Fibroblast of skin of right biceps (primary cell): ENCODE data around the gene SAFB2.

ENCODE experiments used
- DNase-seq: peaks from one replicate; pipeline ENCODE4 v3.0.0-alpha.2; 2013

SAFB2 gene

DNA sequence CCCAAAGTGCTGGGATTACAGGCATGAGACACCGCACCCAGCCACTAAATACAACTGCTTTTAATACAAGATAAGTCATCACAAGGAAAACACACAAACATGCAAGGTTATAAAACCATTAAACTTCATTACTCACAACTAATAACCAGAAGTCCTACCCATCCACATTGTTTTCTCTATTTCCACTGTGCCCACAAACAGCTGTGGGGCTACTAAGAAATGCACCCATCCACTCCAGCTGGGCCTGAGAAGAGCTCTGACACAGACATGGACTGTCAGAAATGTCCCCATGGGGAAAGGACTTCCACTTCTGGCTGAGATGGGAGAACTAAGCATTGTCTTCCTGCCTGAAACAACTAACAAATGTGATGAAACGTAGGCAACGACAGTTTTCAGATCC is 17.2 kb downstream of the SAFB2 start:
- DNase-seq = no peak

- DNase-seq = no peak
These were observed 18.9 kb downstream of the SAFB2 start for GRCh38 chr19:5603626-5604025.

DNA sequence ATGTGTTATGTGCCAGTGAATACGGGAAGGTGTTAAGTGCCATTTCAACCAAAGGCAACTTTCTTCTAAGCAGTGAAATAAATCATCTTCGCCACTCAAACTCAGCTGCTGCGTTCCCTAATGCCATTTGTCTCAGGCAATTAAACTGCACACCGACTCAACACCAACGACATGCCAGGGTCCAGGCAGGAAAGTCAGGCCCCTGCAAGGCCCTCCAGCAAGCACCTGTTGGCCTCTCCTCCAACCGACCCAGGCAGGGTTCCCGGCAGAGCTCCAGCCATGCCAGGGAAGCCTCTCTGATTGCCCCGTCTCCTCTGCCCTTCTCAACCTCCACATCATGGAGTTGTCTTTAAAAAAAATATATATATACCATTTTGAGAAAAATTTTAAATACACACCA is 21.8 kb downstream of the SAFB2 start:
- no peak for DNase-seq

GRCh38 chr19:5595745-5596144 is 26.8 kb downstream of the SAFB2 start:
- no peak for DNase-seq

GRCh38 chr19:5595129-5595528 is 27.4 kb downstream of the SAFB2 start:
- no peak for DNase-seq

GRCh38 chr19:5594521-5594950 is 28.0 kb downstream of the SAFB2 start:
- no peak for DNase-seq

- no peak for DNase-seq
These were observed 29.0 kb downstream of the SAFB2 start for GRCh38 chr19:5593343-5594255.

DNA sequence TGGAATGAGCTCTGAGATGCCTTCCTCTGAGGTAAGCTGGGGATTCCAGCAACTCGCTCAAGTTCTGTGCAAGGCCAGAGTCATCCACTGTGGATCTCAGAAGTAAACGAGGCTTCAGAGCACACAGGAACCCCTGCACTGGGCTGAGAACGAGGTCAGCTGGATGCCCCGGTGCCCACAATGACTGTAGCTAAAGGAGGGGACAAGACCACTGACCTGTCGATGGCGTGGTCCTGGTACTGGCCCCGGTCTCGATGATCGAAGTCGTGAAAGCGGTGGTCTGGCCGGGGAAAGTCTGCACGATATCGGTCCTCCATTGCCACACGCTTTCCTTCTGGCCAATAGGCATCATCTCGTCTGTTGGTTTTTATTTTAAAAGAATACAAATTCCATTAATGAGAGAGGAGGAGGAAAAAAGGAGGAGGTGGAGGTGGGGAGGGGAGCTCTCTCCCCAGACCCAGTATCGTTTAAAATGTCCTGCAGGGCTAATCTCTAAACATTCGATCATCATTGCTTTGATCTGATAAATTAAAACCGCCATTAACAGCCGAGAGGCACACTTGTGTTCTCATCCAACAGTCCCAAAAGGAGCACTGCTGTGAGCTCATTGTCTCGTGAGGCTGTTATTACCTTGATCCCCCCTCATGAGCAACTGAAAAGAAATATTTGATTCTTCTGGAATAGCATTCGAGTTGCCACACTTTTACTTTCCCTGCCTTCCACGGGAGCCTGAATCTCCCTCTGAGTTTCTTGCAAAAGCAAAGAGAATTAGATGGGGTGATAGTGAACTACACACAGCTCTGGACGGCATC is 29.8 kb downstream of the SAFB2 start:
- DNase-seq = no peak

DNA sequence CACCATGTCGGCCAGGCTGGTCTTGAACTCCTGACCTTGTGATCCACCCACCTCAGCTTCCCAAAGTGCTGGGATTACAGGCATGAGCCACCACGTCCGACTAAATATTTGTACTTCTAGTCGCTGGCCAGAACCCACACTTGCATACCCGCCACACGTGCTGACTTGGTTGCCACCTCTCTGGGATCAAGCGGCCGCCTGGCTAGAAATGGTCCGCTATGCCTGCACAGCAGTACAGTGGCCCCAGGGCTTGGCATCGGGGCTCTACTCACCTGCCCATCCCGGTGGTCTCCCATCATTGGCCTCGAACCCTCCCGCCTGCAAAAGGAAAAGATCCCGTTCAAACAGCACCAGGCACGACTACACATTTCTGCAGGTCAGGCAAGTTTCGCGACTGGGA is 31.1 kb downstream of the SAFB2 start:
- DNase-seq = no peak

DNA sequence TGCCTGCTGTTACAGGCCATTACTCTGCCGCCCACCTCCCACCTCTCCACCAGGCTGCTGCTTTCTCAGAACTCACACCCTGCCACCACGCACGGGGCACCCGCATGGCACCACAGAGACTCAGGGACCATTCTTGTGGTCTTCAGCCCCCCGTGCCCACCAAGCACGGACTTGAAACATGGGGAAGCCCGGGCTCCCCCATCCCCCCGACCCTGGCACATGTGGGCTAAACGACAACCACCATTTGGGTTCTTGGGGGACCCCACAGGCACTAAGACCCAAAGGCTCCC is 31.8 kb downstream of the SAFB2 start:
- DNase-seq = no peak

GRCh38 chr19:5590151-5590864 is 32.3 kb downstream of the SAFB2 start:
- DNase-seq = no peak

DNA sequence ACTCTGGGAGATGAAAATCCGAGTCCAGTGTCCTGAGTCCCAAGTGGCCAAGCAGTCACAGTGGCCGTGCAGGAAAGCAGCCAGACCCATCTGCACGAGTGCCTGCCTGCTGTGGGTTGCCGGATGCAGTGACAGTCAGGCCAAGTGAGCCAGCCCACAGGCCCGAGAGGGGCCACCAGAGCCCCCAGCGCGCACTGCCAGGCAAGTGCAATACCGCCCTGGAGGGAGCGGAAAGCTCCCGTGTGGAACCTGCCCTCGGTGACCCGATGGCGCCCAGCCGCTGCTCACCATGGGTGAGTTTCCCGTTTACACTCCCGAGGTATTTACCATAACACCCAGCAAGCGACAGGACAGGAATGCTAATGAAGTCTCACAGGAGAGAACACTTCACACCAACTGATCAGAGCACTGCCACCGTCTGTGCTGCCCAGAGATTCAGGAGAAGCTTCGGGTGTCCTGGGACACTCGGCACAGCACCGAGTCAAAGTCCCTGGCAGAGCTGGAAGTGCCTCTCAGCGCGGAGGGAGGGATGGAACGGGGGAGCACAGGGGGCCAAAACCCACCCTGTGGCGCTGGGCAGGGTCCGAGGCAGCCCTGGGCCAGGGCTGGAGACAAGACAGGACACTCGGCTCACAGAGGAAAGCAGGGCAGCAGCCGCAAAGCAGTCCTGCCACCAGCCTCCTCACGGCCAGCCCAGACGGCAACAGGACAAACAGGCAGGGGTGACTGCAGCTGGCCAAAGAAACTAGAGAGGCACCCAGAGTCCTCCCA is 33.5 kb downstream of the SAFB2 start:
- DNase-seq = no peak

DNA sequence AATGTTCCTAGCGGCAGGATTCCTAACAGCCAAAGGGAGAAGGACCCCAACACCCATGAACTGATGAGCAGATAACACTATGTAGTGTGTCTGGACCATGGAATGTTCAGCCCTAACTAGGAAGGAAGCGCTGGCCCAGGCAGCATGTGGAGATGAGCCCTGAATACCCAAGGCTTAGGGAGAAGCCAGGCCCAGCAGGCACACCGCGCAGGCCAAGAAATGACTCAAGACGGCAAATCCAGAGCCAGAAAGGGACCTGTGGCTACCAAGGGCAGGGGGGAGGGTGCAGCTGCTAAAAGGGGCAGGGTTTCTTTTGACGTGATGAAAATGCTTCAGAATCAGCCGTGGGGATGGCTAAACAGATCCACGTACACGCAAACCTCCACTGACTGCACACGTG is 34.1 kb downstream of the SAFB2 start:
- DNase-seq = no peak

DNA sequence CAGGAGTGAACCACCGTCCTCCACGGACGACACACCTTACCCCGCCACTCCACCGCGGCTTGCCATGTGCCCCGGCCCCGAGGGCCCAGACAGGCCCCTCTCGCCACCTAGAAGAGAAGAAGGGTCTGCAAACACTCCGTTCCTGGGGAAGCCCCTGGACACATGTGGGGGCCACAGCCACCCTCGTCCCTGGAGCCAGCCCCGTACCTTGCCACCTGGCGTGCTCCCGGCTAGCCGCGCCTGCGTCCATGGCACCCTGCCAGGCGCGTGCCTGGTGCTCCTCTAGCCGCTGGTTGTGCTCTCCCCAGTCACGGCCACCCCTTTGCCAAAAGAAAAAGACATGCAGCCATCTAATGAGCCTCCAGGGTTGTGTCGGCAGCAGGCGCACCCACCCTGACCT is 34.9 kb downstream of the SAFB2 start:
- no peak for DNase-seq

DNA sequence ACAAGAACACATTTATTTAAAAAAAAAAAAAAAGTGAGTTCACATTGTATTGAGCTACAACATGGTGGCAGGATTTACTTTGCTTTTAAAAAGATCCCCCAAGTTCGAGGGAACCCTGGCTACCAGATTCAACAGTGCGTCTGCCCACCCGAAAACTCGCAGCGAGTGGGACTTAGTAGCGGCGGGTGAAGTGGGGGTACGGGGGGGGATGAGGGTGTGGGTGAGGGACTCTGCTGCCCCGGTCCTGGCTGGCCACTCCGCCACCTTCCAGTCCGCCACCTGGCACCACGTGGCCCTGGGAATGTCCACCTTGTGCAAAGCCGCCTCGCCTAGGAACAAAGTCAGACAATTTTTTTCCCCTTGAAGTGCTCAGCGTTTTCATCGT is 35.5 kb downstream of the SAFB2 start:
- no peak for DNase-seq

- DNase-seq = no peak
These were observed 36.1 kb downstream of the SAFB2 start for GRCh38 chr19:5586300-5587070.

- no peak for DNase-seq
These were observed 36.9 kb downstream of the SAFB2 start for GRCh38 chr19:5585461-5586299.

DNA sequence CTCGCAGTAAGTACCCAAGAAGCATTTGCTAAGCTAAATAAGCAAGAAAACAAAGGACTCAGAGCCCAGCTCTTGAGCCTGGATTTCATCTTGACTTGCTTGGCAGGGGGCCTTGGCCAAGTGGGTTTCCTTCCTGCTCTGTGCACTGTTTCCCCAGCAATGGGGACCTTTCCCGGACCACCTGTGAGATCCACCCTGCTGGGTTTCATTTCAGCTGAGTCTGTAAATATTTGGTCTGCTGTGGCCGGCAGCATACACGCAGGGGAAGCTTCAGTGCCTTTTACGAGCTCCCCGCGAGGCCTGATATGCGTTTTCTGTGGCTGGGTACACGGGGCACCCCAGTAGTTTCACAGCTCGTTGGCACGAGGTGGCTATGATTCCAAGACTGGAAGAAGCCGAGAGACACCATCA is 42.4 kb downstream of the SAFB2 start:
- no peak for DNase-seq

DNA sequence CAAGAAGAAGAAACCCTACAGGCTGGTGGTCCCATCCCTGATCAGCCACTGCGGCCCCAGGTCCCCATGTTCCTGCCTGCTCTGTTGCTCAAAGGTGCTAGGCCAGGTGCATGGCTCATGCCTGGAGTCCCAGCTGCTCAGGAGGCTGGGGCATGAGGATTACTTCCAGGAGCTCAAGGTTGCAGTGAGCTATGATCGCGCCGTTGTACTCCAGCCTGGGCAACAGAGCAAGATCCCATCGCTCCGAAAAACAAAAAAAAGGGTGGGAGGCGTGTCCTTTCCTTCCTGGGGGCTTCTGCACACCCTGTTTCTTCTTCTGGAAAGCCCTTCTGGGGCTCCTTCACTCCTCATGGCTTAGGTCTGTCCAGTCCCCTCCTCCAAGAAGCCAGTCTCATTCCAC is 42.9 kb downstream of the SAFB2 start:
- DNase-seq = no peak

DNA sequence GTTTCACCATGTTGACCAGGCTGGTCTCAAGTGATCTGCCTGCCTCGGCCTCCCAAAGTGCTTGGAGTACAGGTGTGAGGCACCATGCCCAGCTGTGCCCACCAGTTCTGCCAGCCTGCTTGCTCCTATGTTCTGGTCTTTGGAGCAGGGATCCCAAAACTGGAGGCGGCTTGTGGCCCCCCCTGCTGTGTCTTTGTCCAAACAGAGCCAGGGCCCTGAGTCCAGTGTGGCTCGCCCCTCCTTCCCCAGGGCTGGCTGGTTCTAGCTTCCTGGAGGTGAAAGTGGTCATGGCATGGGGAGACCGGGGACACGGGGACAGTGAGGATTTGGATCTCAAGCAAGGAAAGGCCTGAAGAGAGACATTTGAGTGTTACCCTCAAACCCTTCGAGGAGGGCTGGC is 43.3 kb downstream of the SAFB2 start:
- DNase-seq = no peak
